ENCODE measurements around the gene LARGE1.

Gene LARGE1

GRCh38 chr22:33896575-33897447, 23.5 kb downstream of the LARGE1 start:
- Histone ChIP-seq H3K4me3 (ENCODE audit: low read depth, low read length) (0 out of 2 replicates have a peak overlapping the region, but pooled peaks have one; percentile 23), H3K36me3 (ENCODE audit: control insufficient read depth, insufficient read depth, low read length) (no peaks in the 10 kb centered on the region), H3K9ac (ENCODE audit: low read depth, low read length) (peak overlapping the region; percentile 37; the same call in 1 of the 2 replicates), H3K4me1 (ENCODE audit: control insufficient read depth, insufficient read depth, low read length) (peaks cover 87% of the 10 kb centered on the region), H3K9me3 (ENCODE audit: control insufficient read depth, insufficient read depth, low read length) (no peaks in the 10 kb centered on the region), H3K27ac (ENCODE audit: low read depth, low read length) (peak overlapping the region; percentile 94), H3K27me3 (ENCODE audit: control insufficient read depth, insufficient read depth, low read length) (no peaks in the 10 kb centered on the region)

- Histone ChIP-seq H3K27me3 (ENCODE audit: control insufficient read depth, insufficient read depth, low read length) (no peaks in the 10 kb centered on the region), H3K36me3 (ENCODE audit: control insufficient read depth, insufficient read depth, low read length) (no peaks in the 10 kb centered on the region), H3K9ac (ENCODE audit: low read depth, low read length) (peak overlapping the region; percentile 7; the same call in 1 of the 2 replicates), H3K4me3 (ENCODE audit: low read depth, low read length) (no peak overlapping the region), H3K4me1 (ENCODE audit: control insufficient read depth, insufficient read depth, low read length) (peaks cover 88% of the 10 kb centered on the region), H3K9me3 (ENCODE audit: control insufficient read depth, insufficient read depth, low read length) (no peaks in the 10 kb centered on the region), H3K27ac (ENCODE audit: low read depth, low read length) (peak overlapping the region; percentile 94)
Measured at GRCh38 chr22:33896154-33896553, 24.1 kb downstream of the LARGE1 start.

GRCh38 chr22:33895444-33895843, 24.8 kb downstream of the LARGE1 start:
- no peak overlapping the region for H3K9ac ChIP-seq (ENCODE audit: low read depth, low read length)
- peaks cover 91% of the 10 kb centered on the region for H3K4me1 ChIP-seq (ENCODE audit: control insufficient read depth, insufficient read depth, low read length)
- H3K4me3 ChIP-seq (ENCODE audit: low read depth, low read length), result no peak overlapping the region
- H3K9me3 ChIP-seq (ENCODE audit: control insufficient read depth, insufficient read depth, low read length), result no peaks in the 10 kb centered on the region
- H3K27ac ChIP-seq (ENCODE audit: low read depth, low read length), result peak overlapping the region; percentile 94
- no peaks in the 10 kb centered on the region for H3K36me3 ChIP-seq (ENCODE audit: control insufficient read depth, insufficient read depth, low read length)
- H3K27me3 ChIP-seq (ENCODE audit: control insufficient read depth, insufficient read depth, low read length), result no peaks in the 10 kb centered on the region

- Histone ChIP-seq H3K27ac (ENCODE audit: low read depth, low read length) (no peak overlapping the region), H3K4me3 (ENCODE audit: low read depth, low read length) (no peak overlapping the region), H3K4me1 (ENCODE audit: control insufficient read depth, insufficient read depth, low read length) (peaks cover 89% of the 10 kb centered on the region)
Measured at GRCh38 chr22:33894515-33894914, 25.8 kb downstream of the LARGE1 start.

GRCh38 chr22:33894036-33894435, 26.2 kb downstream of the LARGE1 start:
- Histone ChIP-seq H3K4me3 (ENCODE audit: low read depth, low read length) (no peak overlapping the region), H3K27me3 (ENCODE audit: control insufficient read depth, insufficient read depth, low read length) (no peaks in the 10 kb centered on the region), H3K27ac (ENCODE audit: low read depth, low read length) (no peak overlapping the region), H3K36me3 (ENCODE audit: control insufficient read depth, insufficient read depth, low read length) (no peaks in the 10 kb centered on the region), H3K9ac (ENCODE audit: low read depth, low read length) (no peak overlapping the region), H3K4me1 (ENCODE audit: control insufficient read depth, insufficient read depth, low read length) (peaks cover 89% of the 10 kb centered on the region), H3K9me3 (ENCODE audit: control insufficient read depth, insufficient read depth, low read length) (no peaks in the 10 kb centered on the region)

More at GRCh38 chr22:33894515-33894914, 25.8 kb downstream of the LARGE1 start:
- Histone ChIP-seq H3K9me3 (ENCODE audit: control insufficient read depth, insufficient read depth, low read length) (no peaks in the 10 kb centered on the region), H3K27me3 (ENCODE audit: control insufficient read depth, insufficient read depth, low read length) (no peaks in the 10 kb centered on the region), H3K9ac (ENCODE audit: low read depth, low read length) (no peak overlapping the region), H3K36me3 (ENCODE audit: control insufficient read depth, insufficient read depth, low read length) (no peaks in the 10 kb centered on the region)

- peaks cover 86% of the 10 kb centered on the region for H3K4me1 ChIP-seq (ENCODE audit: control insufficient read depth, insufficient read depth, low read length)
- no peak overlapping the region for H3K4me3 ChIP-seq (ENCODE audit: low read depth, low read length)
- no peaks in the 10 kb centered on the region for H3K9me3 ChIP-seq (ENCODE audit: control insufficient read depth, insufficient read depth, low read length)
- no peaks in the 10 kb centered on the region for H3K27me3 ChIP-seq (ENCODE audit: control insufficient read depth, insufficient read depth, low read length)
- H3K27ac ChIP-seq (ENCODE audit: low read depth, low read length), result no peak overlapping the region
- no peak overlapping the region for H3K9ac ChIP-seq (ENCODE audit: low read depth, low read length)
- no peaks in the 10 kb centered on the region for H3K36me3 ChIP-seq (ENCODE audit: control insufficient read depth, insufficient read depth, low read length)
Measured at GRCh38 chr22:33893512-33893911, 26.8 kb downstream of the LARGE1 start.

- no peak overlapping the region for H3K9ac ChIP-seq (ENCODE audit: low read depth, low read length)
- H3K4me1 ChIP-seq (ENCODE audit: control insufficient read depth, insufficient read depth, low read length), result peaks cover 81% of the 10 kb centered on the region
- H3K36me3 ChIP-seq (ENCODE audit: control insufficient read depth, insufficient read depth, low read length), result no peaks in the 10 kb centered on the region
- no peaks in the 10 kb centered on the region for H3K9me3 ChIP-seq (ENCODE audit: control insufficient read depth, insufficient read depth, low read length)
- H3K27ac ChIP-seq (ENCODE audit: low read depth, low read length), result no peak overlapping the region
- H3K27me3 ChIP-seq (ENCODE audit: control insufficient read depth, insufficient read depth, low read length), result no peaks in the 10 kb centered on the region
- H3K4me3 ChIP-seq (ENCODE audit: low read depth, low read length), result no peak overlapping the region
Measured at GRCh38 chr22:33891992-33892391, 28.3 kb downstream of the LARGE1 start.

GRCh38 chr22:33891455-33891854, 28.8 kb downstream of the LARGE1 start:
- Histone ChIP-seq H3K4me1 (ENCODE audit: control insufficient read depth, insufficient read depth, low read length) (peaks cover 79% of the 10 kb centered on the region), H3K9me3 (ENCODE audit: control insufficient read depth, insufficient read depth, low read length) (no peaks in the 10 kb centered on the region), H3K36me3 (ENCODE audit: control insufficient read depth, insufficient read depth, low read length) (no peaks in the 10 kb centered on the region), H3K9ac (ENCODE audit: low read depth, low read length) (no peak overlapping the region), H3K27me3 (ENCODE audit: control insufficient read depth, insufficient read depth, low read length) (no peaks in the 10 kb centered on the region), H3K4me3 (ENCODE audit: low read depth, low read length) (no peak overlapping the region), H3K27ac (ENCODE audit: low read depth, low read length) (no peak overlapping the region)

- H3K36me3 ChIP-seq (ENCODE audit: control insufficient read depth, insufficient read depth, low read length), result no peaks in the 10 kb centered on the region
- no peak overlapping the region for H3K9ac ChIP-seq (ENCODE audit: low read depth, low read length)
- no peaks in the 10 kb centered on the region for H3K9me3 ChIP-seq (ENCODE audit: control insufficient read depth, insufficient read depth, low read length)
- H3K27me3 ChIP-seq (ENCODE audit: control insufficient read depth, insufficient read depth, low read length), result no peaks in the 10 kb centered on the region
- no peak overlapping the region for H3K4me3 ChIP-seq (ENCODE audit: low read depth, low read length)
- peaks cover 78% of the 10 kb centered on the region for H3K4me1 ChIP-seq (ENCODE audit: control insufficient read depth, insufficient read depth, low read length)
- no peak overlapping the region for H3K27ac ChIP-seq (ENCODE audit: low read depth, low read length)
Measured at GRCh38 chr22:33889748-33890147, 30.5 kb downstream of the LARGE1 start.

GRCh38 chr22:33888821-33889220, 31.5 kb downstream of the LARGE1 start:
- Histone ChIP-seq H3K4me1 (ENCODE audit: control insufficient read depth, insufficient read depth, low read length) (peaks cover 78% of the 10 kb centered on the region), H3K9ac (ENCODE audit: low read depth, low read length) (no peak overlapping the region)

GRCh38 chr22:33887173-33887572, 33.1 kb downstream of the LARGE1 start:
- Histone ChIP-seq H3K9ac (ENCODE audit: low read depth, low read length) (no peak overlapping the region), H3K9me3 (ENCODE audit: control insufficient read depth, insufficient read depth, low read length) (no peaks in the 10 kb centered on the region), H3K4me1 (ENCODE audit: control insufficient read depth, insufficient read depth, low read length) (peaks cover 78% of the 10 kb centered on the region), H3K4me3 (ENCODE audit: low read depth, low read length) (no peak overlapping the region), H3K27me3 (ENCODE audit: control insufficient read depth, insufficient read depth, low read length) (no peaks in the 10 kb centered on the region), H3K27ac (ENCODE audit: low read depth, low read length) (no peak overlapping the region), H3K36me3 (ENCODE audit: control insufficient read depth, insufficient read depth, low read length) (no peaks in the 10 kb centered on the region)

More at GRCh38 chr22:33888821-33889220, 31.5 kb downstream of the LARGE1 start:
- no peak overlapping the region for H3K27ac ChIP-seq (ENCODE audit: low read depth, low read length)
- no peak overlapping the region for H3K4me3 ChIP-seq (ENCODE audit: low read depth, low read length)
- H3K36me3 ChIP-seq (ENCODE audit: control insufficient read depth, insufficient read depth, low read length), result no peaks in the 10 kb centered on the region
- H3K9me3 ChIP-seq (ENCODE audit: control insufficient read depth, insufficient read depth, low read length), result no peaks in the 10 kb centered on the region
- no peaks in the 10 kb centered on the region for H3K27me3 ChIP-seq (ENCODE audit: control insufficient read depth, insufficient read depth, low read length)
